GM19025 (cell line): ENCODE results near the gene CMIP.
A peak's percentile ranks its signal among the peaks of the same experiment; 100 is the strongest.
"Not testable (repeated sequence)": the region's sequence is repeated elsewhere in the genome, so short reads cannot be mapped to it uniquely, and the experiment has no call there.

Experiments
- ATAC-seq: cut with Tn5 transposase; IDR thresholded peaks from one replicate; pipeline ENCODE4 v1.9.1; 2021; ENCODE audit warnings: mild to moderate bottlenecking, low read depth, moderate library complexity; ENCODE audit not compliant: unreplicated experiment

CMIP gene

GRCh38 chr16:81513204-81514040, 68.8 kb downstream of the CMIP start:
- peak; percentile 35 for ATAC-seq

DNA sequence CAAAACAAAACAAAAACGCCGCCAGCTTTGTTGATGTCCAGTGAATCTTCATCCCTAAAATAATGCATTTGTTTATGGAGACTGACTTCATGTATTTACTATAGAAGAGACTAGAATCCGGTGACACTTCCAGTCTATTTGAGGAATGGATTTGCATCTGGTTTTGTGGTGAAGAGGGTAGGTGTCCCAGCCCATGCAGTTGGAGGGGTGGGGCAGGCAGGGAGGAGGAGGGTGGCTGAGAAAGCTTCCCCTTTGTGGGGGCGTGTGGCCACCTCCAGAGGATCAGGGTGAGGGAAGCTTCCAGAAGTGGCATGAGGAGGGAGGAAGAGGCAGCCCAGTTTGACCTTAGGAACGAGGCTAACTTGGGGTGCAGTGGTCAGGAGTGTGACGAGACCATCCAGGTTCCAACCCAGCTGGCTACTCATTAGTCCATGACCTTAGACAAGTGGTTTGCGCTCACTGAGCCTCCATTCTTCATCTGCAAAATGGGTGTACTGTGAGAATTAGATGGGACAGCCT, 69.5 kb downstream of the CMIP start:
- peak; percentile 62 for ATAC-seq

- no peak for ATAC-seq
Observed at GRCh38 chr16:81514568-81515258, 70.1 kb downstream of the CMIP start.

- ATAC-seq, result no peak
Observed at GRCh38 chr16:81515281-81515680, 70.7 kb downstream of the CMIP start.

- ATAC-seq, result no peak
Observed at GRCh38 chr16:81515721-81516120, 71.1 kb downstream of the CMIP start.

GRCh38 chr16:81516478-81517149, 72.0 kb downstream of the CMIP start:
- ATAC-seq, result no peak

DNA sequence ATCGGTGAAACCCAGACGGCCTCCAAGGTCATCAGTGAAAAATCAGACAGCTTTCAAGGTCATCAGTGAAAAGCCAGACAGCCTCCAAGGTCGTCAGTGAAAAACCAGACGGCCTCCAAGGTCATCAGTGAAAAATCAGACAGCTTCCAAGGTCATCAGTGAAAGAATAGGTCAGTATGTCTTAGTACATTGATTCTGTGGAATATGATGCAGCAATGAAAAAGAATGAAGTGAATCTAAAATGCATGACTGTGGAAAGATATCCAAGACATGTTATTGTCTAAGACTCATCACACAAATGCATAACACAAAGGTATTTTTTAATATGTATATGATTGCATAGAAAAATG, 72.5 kb downstream of the CMIP start:
- no peak for ATAC-seq

GRCh38 chr16:81517629-81518438, 73.2 kb downstream of the CMIP start:
- ATAC-seq, result no peak

DNA sequence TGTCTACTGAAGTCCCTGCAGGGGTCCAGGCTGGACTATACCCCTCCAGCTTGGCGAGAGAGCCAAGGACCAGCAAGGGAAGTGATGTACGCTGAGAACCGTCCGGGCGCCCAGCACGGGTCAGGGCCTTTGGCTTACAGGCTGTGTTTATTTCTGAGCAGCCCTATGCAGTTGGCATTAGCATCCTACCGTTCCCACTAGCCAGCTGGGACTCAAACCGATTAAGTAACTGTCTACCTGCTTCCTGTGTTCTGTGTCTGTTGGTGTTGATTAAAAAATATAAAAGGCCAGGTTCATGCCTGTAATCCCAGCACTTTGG, 73.8 kb downstream of the CMIP start:
- ATAC-seq, result no peak

DNA sequence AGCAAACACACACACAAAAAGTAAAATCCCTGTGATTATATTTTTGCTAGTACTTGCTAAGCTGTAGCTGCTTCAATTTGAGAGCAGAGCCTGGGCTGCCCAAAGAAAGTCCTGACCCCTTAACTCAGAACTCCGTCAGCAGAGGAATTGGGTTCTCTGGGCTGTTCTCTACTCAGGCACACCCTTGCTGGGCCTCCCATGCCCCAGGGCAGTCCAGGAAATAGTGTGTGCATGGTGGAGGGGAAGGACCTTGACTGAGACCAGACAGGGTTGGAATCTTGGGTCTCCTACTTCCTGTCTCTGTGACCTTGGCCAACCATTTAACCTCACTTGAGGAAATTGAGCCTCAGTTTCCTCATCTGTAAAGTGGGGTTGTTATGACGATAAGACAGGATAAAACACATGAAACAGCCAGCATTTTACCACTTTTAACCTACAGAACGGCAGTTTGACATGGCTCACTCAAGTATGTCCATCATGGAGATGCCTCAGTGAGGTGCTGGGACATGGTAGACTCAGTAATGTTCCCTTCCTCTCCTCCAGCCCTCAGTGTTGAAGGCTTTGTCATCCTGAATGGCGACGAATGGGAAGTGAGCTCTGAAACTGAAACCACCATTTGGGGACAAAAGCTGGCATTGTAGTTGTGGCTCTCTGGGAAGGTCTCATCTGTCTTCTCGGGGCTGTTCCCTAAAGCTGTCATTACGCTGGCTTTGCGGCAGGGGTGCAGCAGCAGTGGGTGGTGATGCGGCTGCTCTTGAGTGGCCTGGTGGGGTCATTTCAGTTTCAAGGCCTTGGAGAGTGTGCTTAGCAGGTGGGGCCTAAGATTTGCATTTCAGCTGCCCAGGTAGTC, 74.9 kb downstream of the CMIP start:
- ATAC-seq, result no peak

DNA sequence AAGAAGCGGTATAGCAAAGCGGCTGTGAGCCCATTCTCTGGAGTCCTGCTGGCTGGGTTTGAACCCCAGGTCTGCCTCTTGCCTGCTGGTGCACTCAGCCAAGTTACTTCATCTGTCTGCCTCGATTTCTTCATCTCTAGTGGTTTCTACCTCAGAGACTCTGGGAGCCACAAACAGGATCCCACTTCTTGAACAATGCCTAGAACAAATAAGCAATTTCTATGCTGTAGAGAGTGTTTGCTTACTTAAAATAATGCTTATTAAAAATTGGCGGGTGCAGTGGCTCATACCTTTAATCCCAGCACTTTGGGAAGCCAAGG, 75.5 kb downstream of the CMIP start:
- ATAC-seq, result no peak

- ATAC-seq, result no peak
Observed at GRCh38 chr16:81520560-81521135, 76.0 kb downstream of the CMIP start.

DNA sequence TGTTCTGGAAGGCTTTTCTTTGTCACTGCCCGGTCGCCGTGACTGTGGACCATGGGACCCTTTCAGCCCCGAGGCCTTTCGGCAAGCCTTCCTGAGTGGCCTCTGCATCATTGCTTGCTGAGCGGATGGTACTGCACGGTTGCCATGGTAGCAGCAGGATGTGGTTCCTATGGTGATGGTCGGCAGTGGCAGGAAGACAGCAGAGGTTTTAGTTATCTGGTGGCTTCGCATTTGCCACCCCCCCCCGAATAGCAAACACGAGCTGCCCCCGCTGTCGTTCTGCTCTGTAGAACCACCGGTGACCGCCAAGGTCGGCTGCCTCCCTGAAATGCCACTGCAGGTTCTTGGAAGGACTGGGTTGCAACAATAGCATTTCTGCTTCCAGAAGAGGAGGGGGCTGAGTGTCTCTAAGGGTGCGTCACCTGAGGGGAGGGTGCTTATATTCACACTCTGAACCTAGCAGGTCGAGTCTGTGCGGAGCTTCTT, 76.6 kb downstream of the CMIP start:
- ATAC-seq, result no peak

GRCh38 chr16:81522108-81522701, 77.6 kb downstream of the CMIP start:
- ATAC-seq, result no peak

GRCh38 chr16:81522851-81523250, 78.2 kb downstream of the CMIP start:
- not testable (repeated sequence) for ATAC-seq

DNA sequence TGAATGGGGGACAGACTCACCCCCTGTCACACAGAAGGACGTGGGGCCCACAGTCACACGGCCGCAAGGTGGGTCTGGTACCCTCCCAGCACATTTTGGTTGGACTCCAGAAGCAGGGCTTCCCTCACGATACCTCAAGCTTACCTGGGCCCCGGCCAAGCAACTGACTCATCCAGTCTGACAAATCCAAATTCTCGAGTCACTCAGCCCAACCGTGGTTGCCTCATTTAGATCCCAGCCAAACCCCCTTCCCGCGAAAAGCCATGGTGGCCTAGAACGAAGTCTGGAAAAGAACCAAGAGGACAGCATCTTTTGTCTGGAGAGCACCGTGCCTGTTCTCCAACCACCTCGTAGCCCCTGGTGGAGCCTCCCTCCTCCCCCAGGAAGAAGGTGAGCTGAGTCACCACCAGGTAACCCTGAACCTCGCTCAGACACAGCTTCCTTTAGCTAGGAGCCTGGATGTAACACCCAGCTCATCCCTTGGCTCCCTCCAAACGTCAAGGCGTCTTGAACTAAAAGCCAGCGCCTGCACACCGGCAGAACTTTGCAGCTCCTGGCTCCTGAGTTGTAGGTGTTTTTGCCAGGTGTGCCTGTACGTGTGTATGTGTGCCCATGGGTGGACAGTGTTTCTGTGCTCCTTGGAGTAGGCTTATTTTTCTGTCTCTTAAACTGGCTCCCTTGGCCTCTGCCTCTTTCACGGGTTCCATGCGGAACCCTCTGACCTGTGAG, 78.9 kb downstream of the CMIP start:
- no peak for ATAC-seq

GRCh38 chr16:81524382-81524781, 79.8 kb downstream of the CMIP start:
- no peak for ATAC-seq

DNA sequence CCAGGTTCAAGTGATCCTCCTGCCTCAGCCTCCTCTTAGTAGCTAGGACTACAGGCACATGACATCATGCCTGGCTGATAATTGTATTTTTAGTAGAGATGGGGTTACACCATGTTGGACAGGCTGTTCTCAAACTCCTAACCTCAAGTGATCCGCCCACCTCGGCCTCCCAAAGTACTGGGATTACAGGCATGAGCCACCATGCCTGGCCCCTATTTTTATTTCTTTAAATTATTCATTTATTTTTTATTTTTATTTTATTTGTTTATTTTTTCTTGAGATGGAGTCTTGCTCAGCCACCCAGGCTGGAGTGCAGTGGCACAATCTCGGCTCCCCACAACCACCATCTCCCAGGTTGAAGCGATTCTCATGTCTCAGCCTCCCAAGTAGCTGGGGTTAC, 80.3 kb downstream of the CMIP start:
- ATAC-seq, result not testable (repeated sequence)
